Activated CD8-positive, alpha-beta memory T cell treated with anti-CD3 and anti-CD28 coated beads, Interleukin-2, amount 10 ng/mL, durations not matched to agents 7 days and 5 days (primary cell): ENCODE results near the gene KRT28. TPM values are rescaled to one million over a fixed set of nuclear protein-coding genes. Genes with fewer than 3 reads are reported as not detected.
"Not testable (repeated sequence)": the region's sequence is repeated elsewhere in the genome, so short reads cannot be mapped to it uniquely, and the experiment has no call there.

ENCODE experiments used
- ATAC-seq: fragments of 150-1000 bp; cut with Tn5 transposase; one replicate; pipeline ENCODE4 v1.10.0; 2021; ENCODE audit warnings: moderate library complexity
- CTCF ChIA-PET: fragments of 350-600 bp; sonication (Branson Sonifier 250); formaldehyde crosslinking; loops from one replicate; lab custom pipeline; 2021; ENCODE audit warnings: antibody characterized with exemption; lab: Charles Lee
- DNase-seq: peaks from one replicate; pipeline ENCODE4 v3.0.0-alpha.2; 2020
- H3K27ac Mint-ChIP-seq: one replicate; pipeline ENCODE4 v1.8.0; 2021; ENCODE audit warnings: mild to moderate bottlenecking, mixed read lengths
- H3K27me3 Mint-ChIP-seq: one replicate; pipeline ENCODE4 v1.8.0; 2021; ENCODE audit warnings: mixed read lengths
- H3K36me3 Mint-ChIP-seq: one replicate; pipeline ENCODE4 v1.8.0; 2021; ENCODE audit warnings: mild to moderate bottlenecking, mixed read lengths
- H3K4me1 Mint-ChIP-seq: one replicate; pipeline ENCODE4 v1.8.0; 2021; ENCODE audit warnings: mixed read lengths
- H3K4me3 Mint-ChIP-seq: one replicate; pipeline ENCODE4 v1.8.0; 2021; ENCODE audit warnings: mild to moderate bottlenecking, moderate library complexity, mixed read lengths
- H3K9me3 Mint-ChIP-seq: one replicate; pipeline ENCODE4 v1.8.0; 2022; ENCODE audit warnings: low read depth, mixed read lengths
- total RNA-seq, 2 experiments: library from RNA; stranded (reverse); gene quantifications; one replicate each; pipeline ENCODE4 v1.2.3, GENCODE V29; 2021

Gene KRT28
- total RNA-seq, 2 experiments from 2014 or later, result not detected

- Mint-ChIP-seq H3K27ac (no peak within 1 kb of the TSS), H3K36me3 (no peaks in the 10 kb centered on the region), H3K9me3 (peaks cover 9% of the 10 kb centered on the region), H3K27me3 (peaks cover 48% of the 10 kb centered on the region), H3K4me3 (no peak within 1 kb of the TSS), H3K4me1 (no peaks in the 10 kb centered on the region)
- CTCF ChIA-PET, result no interaction called here
- ATAC-seq (no peak), DNase-seq (no peak)
Observed at GRCh38 chr17:40755231-40755630, 44.5 kb downstream of the KRT28 start, which contains the start of gene KRT25. Gene KRT25, minus strand, starts transcription at chr17:40755331. Its CDS starts 60 bp downstream, at chr17:40755271.

GRCh38 chr17:40753804-40754203 lies 46.0 kb downstream of the KRT28 start:
- CTCF ChIA-PET, result no interaction called here
- ATAC-seq (no peak), DNase-seq (no peak)
- H3K27ac Mint-ChIP-seq, result no peak overlapping the region
- no peaks in the 10 kb centered on the region for H3K36me3 Mint-ChIP-seq
- H3K4me1 Mint-ChIP-seq, result no peaks in the 10 kb centered on the region
- no peak overlapping the region for H3K4me3 Mint-ChIP-seq
- H3K9me3 Mint-ChIP-seq, result peaks cover 3% of the 10 kb centered on the region
- peaks cover 49% of the 10 kb centered on the region for H3K27me3 Mint-ChIP-seq

- peaks cover 50% of the 10 kb centered on the region for H3K27me3 Mint-ChIP-seq
- H3K9me3 Mint-ChIP-seq, result no peaks in the 10 kb centered on the region
- H3K36me3 Mint-ChIP-seq, result no peaks in the 10 kb centered on the region
- H3K4me1 Mint-ChIP-seq, result no peaks in the 10 kb centered on the region
- DNase-seq (no peak), ATAC-seq (no peak)
- no peak overlapping the region for H3K4me3 Mint-ChIP-seq
- CTCF ChIA-PET, result no interaction called here
- no peak overlapping the region for H3K27ac Mint-ChIP-seq
Observed at GRCh38 chr17:40751065-40751464, 48.7 kb downstream of the KRT28 start.

GRCh38 chr17:40750391-40750790 lies 49.4 kb downstream of the KRT28 start:
- no peaks in the 10 kb centered on the region for H3K36me3 Mint-ChIP-seq
- no peak overlapping the region for H3K27ac Mint-ChIP-seq
- H3K27me3 Mint-ChIP-seq, result peaks cover 49% of the 10 kb centered on the region
- H3K9me3 Mint-ChIP-seq, result no peaks in the 10 kb centered on the region
- CTCF ChIA-PET, result no interaction called here
- no peaks in the 10 kb centered on the region for H3K4me1 Mint-ChIP-seq
- no peak for ATAC-seq
- H3K4me3 Mint-ChIP-seq, result no peak overlapping the region
- DNase-seq, result no peak

GRCh38 chr17:40748666-40749065 lies 51.1 kb downstream of the KRT28 start:
- H3K27ac Mint-ChIP-seq, result not testable (repeated sequence)

More at GRCh38 chr17:40748666-40749065, 51.1 kb downstream of the KRT28 start:
- H3K4me1 Mint-ChIP-seq, CTCF ChIA-PET, H3K9me3 Mint-ChIP-seq, H3K4me3 Mint-ChIP-seq, H3K36me3 Mint-ChIP-seq, DNase-seq, ATAC-seq: not testable (repeated sequence)
- H3K27me3 Mint-ChIP-seq, result peaks cover 57% of the 10 kb centered on the region

Other genes starting within 250 kb of the KRT28 start
- gene CCR7, start 234.5 kb downstream of the KRT28 start, total RNA-seq, result 10 to 100 TPM; 43.5 to 83.9 TPM
- gene SMARCE1, start 152.1 kb downstream of the KRT28 start, total RNA-seq, result 100 to 1,000 TPM in 1 of 2 experiments, 10 to 100 TPM in 1; 90.7 to 110 TPM
- gene KRT222, start 134.8 kb downstream of the KRT28 start, total RNA-seq, result not detected
- not detected for gene KRT24, start 96.2 kb downstream of the KRT28 start, total RNA-seq
- not detected for gene KRT25, start 44.6 kb downstream of the KRT28 start, total RNA-seq
- not detected for gene KRT26, start 27.8 kb downstream of the KRT28 start, total RNA-seq
- not detected for gene KRT27, start 17.4 kb downstream of the KRT28 start, total RNA-seq
- 10 to 100 TPM; 19.2 to 33.7 TPM for gene KRT10, start 22.7 kb upstream of the KRT28 start, total RNA-seq
- gene KRT12, start 67.3 kb upstream of the KRT28 start, total RNA-seq, result not detected
- not detected for gene KRT20, start 85.3 kb upstream of the KRT28 start, total RNA-seq
- gene KRT23, start 137.7 kb upstream of the KRT28 start, total RNA-seq, result not detected
- not detected for gene KRT39, start 167.0 kb upstream of the KRT28 start, total RNA-seq
- gene KRT40, start 184.4 kb upstream of the KRT28 start, total RNA-seq, result not detected
- not detected for gene KRTAP3-3, start 194.2 kb upstream of the KRT28 start, total RNA-seq
- gene KRTAP3-2, start 199.9 kb upstream of the KRT28 start, total RNA-seq, result not detected
- gene KRTAP3-1, start 209.2 kb upstream of the KRT28 start, total RNA-seq, result not detected
- gene KRTAP1-5, start 227.2 kb upstream of the KRT28 start, total RNA-seq, result not detected
- not detected for gene KRTAP1-4, start 230.2 kb upstream of the KRT28 start, total RNA-seq
- gene KRTAP1-3, start 234.9 kb upstream of the KRT28 start, total RNA-seq, result not detected
- gene KRTAP1-1, start 241.5 kb upstream of the KRT28 start, total RNA-seq, result not detected
- gene KRTAP2-1, start 247.4 kb upstream of the KRT28 start, total RNA-seq, result not detected